GM21390 (cell line): ENCODE measurements around the gene TP53BP1.

Source experiments
- ATAC-seq: cut with Tn5 transposase; IDR thresholded peaks from one replicate; pipeline ENCODE4 v1.9.1; 2021; ENCODE audit not compliant: unreplicated experiment

The TP53BP1 gene

DNA sequence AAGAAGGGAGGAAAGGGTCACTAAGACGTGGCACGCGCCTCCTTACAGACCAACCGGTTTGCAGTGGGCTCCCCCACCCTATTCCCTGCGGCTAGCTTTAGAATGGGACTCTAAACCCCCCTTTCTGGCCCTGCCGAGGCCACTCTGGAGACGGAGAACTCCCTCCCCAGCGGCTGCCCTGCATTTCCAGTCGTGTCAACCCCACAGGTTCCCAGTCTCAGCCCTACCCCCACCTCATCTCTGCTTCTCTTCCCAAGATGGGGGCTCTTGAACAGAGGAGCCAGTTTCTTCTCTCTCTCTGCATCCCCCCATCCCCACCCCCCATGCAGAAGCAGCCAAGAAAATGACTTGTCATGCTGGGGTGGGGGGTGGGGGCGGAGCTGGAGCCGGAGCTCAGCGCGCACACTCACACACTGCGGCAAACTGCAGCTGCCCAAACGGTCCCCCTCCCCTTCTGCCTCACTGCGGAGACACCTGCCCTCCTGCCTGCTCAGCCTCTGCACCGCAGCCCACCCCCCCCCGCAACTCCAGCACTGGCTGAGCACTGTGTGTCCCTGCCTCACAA, 25.3 kb upstream of the TP53BP1 start:
- ATAC-seq, result no peak

DNA sequence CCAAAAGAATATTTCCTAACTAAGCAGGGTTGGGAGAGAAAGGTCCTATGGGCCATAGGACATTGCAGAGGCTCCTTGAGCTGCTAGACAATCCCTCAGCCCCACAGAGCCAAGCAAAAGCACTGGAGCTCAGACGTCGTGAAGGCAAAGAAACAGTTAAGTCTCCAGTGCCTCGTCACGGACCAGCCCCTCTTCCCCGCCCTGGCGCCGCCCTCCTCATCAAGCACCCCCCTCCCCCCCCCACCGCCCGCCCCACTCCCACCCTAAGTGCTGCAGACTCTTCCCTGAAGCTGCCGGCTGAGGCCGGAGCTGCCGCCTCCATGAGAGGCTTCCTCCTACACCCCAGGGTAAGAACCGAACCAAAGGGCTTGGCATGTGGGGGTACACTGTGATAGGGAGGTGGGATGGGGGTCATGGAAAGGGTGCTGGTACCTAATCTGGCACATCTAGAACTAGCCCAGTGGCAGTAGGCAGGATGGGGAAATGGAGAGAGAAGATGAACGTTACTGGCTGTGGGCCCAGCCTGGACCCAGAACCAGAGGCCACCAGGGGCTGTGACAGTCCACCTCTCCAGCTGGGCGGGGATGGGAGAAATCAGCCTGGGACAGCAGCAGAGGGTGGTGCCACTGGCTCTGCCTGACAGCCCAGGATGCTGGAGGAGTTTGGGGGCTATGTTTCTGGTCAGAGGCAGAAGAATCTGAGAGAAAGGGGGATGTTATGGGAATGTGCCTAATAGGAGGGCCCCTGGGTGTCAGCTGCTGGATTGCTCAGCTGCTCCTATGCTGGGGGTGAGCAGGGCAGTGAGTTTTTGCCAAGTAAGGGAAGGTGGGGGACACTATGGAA, 24.6 kb upstream of the TP53BP1 start, which contains the start of gene MAP1A:
TSS of gene MAP1A (plus strand) at position 255 of the 843 bp plus-strand sequence. CDS start 3,866 bp downstream, outside the sequence.
- ATAC-seq, result no peak

DNA sequence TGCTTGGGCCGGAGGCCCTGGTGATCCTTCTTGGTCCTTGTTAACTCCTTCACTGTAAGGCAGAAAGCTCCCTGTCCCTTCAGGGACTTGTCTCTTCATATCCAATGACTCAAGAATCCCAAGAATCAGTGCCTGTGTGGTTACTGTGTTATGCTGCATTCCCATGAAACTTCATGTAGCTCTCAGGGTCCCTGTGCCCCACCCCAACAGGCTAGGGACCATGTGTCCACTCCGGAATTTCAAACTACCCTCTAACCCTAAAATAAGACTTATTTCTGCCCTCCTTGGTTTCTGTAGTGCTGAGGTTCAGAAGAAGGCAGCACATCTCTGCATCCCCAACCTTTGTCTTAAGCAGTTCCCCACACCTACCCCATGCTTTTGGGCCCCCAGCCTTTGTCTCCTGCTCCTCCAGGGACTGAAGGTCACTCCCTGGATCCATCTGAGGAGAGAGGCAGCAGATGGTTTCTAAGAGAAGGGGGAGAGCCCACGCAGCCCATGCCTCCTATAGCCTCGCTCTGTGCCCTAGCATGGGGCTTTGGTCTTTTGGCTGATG, 23.9 kb upstream of the TP53BP1 start:
- no peak for ATAC-seq

DNA sequence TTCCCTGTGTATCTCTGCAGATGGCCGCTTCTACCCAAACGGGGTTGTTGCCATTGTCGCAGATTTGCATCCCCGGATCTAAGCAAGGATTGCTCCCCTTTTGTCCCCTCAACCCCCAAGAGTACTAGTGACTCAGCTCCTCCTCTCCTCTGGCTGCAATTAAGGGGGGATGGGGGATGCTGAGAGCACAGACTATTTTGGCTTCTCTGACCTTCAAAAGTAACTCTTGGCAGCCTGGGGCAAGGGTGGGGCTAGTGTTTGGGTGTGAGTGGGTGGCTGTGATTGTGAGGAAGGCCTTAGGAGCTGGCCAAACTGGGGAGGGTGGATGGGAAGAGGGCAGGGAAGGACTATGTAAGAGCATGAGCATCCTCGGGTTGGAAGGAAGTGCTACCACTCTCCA, 23.2 kb upstream of the TP53BP1 start:
- ATAC-seq, result no peak

DNA sequence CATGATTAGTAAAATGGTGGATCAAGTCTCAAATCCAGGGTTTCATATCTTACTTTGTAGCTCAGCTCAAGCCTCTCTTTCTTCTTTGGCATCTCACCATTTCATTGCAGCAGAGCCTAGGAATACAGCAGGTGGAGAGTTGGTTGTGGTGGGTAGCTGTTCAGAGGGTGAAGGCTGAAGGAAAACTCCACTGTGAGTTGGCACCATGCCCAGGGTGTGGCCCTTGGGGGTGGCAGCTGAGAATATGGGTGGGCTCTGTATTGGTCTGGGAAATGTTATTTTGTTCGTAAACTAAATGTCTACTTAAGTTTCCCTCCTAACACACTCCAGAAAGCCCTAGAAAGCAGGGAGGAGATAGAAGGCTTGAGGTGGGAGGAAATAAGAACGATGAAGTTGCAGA, 22.8 kb upstream of the TP53BP1 start:
- ATAC-seq, result no peak

DNA sequence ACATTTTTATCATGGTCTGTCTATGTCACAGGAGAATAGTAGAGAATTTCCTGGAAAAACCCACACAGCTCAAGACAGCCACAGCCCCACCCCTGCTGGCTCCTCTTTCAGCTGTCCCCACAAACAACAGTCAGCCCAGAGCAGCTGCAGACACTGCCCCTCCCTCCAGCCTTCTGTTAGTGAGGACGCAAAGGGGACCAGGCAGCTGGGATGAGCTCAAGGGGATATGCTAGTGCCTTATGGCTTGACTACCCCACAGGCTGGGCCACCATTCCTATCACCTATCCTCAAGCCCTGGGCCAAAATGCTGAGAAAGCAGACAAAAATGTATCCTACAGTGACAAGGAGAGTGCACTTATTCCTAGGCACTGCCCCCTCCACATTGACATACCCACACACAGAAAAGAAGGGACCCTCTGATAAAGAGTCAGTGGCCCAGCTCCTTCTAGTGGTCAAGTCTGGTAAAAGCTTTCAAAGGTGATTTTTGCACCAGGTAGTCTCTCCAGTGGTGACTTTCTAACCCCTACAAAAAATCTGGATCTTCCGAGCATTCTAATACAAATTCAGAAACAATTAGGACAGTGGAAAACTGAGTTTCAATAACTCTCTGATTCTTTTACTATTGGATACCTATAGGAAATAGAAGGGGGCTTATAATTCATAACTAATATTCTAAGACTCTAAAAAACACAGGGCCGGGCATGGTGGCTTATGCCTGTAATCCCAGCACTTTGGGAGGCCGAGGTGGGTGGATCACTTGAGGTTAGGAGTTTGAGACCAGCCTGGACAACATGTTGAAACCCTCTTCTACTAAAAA, 21.5 kb upstream of the TP53BP1 start:
- ATAC-seq, result no peak

DNA sequence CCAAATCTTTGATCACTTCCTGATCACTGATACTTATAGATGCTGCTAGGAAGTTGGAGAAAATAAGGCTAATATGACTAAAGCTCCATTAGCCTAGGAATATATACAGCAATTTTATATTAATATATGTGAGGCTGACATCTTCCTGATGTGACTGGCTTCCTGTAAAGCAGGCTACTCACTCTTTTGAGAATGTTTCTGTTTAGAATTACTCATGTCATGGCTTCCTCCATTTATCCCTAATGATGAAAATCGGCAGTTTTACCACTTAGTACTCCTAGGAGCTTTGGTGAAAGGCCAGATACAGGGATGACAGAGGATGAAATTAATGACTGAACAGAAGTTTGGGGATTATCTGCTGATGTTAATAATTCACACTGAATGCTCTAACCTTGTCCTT, 20.6 kb upstream of the TP53BP1 start:
- ATAC-seq, result no peak

DNA sequence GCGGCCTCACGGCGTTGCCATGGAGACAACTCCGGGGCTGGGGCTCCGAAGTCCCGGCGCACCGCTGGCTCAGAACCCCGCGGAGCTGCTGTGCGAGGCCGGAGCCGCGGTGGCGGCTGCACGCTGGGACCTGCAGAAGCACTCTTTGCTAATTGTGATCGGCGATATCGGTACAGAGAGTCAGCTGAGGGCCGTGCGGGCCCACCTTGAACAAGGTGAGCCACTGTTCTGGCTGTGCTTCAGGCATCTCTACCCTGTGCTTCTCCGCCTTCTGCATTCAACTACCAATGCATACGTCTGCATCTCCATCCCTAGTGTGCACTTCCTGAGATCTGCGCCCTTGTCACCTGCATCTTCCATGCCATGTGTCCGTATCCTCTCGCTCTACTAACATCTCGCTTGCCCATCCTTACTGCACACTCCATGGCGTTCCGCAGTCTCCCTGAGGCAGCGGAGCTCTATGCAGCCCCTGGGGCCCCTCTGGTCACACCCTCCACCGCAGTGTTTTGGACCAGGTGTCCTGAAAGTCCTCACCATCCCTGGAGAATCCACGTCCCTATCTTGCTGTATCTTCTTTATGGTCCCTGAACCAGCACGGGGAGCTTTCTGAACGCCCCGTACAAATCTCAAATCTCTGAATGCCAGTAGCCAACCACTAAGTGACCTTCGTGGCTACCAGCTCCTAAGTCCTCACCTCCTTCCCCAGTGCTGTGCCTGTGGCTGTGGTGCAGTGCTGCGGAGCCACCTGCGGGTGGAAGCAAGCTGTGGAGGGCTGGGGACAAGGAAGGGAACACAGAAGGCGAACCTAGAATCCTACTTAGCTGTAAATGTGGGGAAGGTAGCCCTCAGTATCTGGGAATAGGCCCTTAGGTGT, 18.3 kb upstream of the TP53BP1 start:
- ATAC-seq, result no peak

DNA sequence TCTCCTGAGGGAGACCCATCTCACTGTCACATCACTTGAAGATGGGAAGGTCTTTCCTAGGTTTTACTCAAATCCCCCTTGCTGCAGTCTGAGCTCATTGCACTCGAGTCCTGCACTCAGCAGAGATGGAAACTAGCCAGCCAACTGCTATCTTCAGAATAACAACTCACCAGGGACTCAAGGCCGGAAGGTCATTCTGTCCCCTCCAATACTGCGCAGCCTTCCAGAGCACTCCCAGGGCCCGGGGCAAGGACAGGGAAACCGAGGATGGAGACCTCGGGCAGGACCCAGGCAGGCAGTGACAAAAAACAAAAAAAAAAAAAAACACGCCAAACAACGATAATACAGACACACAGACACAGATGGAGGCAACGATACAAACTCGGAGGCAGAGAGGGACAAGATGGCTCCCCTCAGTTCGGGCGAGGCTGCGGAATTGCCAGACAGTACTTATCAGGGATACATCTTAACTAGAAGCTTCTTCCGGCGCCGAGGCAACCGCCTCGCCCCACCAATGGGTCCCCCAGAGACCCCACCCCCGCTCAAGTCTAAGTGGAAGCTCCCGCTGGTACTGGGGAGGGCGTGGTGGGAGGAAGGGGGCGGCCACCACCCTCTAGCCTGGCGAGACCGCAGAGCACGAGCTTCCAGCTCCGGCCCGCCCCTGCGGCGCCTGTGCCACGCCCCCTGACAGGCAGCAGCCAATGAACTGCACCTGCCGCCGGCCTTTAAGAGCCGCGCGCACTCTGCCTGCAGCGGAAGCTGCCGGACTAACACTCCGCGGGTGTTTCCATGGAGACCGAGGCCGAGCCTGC, 17.4 kb upstream of the TP53BP1 start:
- ATAC-seq, result peak; percentile 96

DNA sequence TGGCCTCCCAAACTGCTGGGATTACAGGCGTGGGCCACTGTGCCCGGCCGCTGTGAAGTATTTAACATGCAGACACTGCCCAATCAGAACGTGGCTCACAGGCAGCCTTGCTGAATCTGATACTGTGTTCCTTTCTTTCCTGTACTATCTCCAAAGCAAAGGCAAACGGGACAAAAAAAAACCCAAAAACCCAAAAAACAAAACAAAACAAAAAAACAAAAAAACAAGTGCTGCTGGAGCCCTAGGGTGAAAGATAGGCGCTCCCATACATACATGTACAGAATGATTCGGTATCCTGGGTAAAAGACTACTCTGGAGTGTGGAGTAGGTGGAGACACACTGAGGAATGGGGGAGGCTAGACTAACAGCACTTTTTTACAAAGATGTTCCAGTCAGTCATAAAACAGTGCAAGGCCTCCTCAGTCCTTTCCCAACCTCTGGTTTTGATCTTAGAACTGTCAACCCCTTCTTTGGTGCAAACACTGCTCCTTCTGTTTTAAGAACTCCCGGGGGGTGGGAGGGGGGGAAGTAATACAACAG, 16.8 kb upstream of the TP53BP1 start:
- no peak for ATAC-seq

DNA sequence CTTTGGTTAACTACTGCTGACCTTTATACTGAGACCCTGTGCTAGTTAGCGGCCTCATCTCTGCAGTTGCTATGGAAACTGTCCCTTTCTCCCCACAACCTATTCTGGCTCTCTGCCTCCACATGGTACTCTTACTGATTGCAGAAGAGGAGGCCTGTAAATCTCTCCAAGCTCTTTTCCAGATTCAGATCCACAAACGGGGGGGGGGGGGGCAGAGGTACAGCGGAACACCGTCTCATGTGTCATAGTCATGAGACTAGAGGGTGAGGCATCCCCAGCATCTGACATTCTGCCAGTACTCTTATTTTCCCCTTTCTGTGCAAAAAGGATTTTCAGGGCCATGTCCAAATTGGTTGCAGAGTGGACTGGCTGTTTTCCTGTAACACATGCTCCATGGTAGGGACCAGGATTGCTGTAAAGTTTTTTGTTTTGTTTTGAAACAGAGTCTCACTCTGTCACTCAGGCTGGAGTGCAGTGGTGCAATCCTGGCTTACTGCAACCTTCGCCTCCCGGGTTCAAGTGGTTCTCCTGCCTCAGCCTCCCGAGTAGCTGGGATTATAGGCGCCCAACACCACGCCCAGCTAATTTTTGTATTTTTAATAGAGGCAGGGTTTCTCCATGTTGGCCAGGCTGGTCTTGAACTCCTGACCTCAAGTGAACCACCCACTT, 16.2 kb upstream of the TP53BP1 start:
- ATAC-seq, result no peak

DNA sequence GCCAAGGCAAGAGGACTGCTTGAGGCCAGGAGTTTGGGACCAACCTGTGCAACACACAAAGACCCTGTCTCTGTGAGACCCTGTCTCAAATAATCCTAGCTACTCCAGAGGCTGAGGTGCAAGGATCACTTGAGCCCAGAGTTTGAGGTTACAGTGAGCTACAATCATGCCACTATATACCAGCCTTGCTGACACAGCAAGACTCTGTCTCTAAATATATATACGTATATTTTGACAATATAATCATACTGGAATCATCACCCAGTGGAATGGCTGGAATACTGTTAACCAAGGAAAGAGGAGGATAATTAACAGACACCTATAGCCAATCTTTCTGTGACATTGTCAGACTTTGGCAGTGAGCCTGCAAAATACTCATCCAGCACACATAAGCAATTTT, 15.5 kb upstream of the TP53BP1 start:
- ATAC-seq, result no peak

DNA sequence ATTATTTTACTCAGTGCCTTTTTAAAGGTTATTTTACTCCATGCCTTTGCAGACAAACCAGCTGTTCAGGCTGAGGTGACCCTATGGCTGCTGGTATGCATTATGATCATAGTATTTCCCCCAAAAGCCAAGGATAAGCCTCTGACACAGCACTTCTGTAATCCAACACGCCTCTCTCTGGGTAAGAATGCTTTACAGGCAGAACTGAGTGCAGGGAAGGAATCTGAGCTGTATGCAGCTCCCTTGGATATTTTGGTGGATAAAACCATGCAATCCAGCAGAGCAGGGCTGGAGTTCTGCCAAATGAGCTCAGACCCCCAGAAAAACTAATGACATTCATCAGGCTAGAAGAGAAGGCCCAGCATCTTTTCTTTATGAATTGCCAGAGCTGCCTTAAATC, 12.8 kb upstream of the TP53BP1 start:
- no peak for ATAC-seq

DNA sequence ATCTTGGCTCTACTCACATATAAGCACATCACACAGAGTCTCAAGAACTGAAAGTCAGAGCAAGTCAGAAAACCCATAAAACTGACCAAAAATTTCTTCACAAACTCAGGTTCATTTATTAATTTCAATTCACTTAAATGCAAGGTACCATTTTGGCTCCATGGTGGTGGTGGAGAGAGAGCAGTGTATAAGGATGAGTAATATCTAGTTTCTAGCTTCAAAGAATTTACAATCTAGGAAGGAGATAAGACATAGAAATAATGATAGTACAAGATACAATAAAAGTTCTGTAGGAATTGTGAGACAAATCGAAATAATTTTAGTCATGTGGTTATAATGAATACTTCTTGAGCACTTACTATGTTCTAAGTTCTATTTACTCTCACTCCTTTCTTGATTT, 6.7 kb upstream of the TP53BP1 start:
- ATAC-seq, result no peak

DNA sequence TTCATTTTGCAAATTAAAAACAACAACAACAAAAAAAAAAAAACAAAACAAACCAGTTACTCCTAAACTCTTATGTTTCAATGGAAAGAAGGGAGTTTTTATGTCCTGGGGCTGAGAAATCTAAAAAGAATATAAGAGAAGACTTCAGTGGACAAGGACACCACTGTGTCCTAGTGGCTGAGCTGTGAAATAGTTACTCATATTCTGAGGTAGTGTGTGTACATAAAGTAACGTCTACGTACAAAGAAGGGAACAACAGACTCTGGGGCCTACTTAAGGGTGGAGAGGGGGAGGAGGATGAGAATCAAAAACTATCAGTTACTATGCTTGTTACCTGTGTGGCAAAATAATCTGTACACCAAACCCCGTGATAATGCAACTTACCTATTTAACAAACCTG, 6.0 kb upstream of the TP53BP1 start:
- no peak for ATAC-seq

DNA sequence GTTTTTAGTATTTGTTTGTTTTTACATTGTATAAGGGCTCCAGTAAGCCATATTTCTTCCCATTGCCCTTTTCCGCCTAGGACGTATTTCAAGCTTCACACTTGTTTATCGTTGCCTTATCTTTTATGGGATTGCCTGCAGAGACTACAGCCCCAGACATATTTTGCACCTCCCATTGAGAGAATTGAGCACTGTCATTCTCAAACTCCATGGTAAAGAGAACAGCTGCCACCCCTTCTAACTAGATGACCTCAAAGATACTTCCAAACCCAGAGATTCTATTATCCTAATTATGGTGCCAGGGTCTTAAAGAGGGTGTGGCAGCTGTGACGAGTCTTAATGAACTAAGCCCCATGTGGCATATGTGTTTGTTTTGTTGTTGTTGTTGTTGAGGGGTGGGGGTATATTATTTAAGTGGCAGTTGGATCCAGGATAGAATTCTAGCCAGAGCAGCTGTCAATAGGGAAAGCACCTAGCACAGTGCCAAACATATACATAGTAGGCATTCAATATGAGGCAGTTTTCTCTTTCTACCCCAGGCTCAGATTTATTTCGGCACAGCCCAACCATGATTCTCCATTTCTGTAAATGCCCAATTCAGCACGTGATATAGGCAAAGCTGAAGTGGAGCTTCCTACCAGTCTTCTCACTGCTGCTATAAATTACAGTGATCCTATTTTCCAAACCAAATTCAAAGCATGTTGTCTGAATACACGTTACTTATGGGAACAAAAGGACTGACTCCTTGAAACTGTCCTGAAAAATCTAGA, 932 bp upstream of the TP53BP1 start:
- no peak for ATAC-seq

DNA sequence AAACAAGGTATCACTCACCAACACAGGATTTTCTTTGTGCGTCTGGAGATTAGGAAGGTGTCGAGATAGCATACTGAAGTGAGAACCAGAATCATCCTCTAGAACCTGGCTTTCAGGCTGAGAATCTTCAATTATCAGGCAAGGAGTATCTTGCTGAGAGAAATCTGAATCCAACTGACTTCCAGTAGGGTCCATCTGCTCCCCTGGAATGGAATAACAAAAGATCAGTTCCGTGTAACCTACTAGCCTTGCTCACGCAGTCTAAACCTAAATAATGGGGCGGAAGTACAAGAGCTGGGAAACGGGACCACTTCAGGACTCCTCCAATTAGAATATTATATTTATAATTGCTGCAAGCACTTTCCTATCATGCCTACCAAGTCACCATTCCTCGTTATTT, 690 bp downstream of the TP53BP1 start:
- ATAC-seq, result no peak

DNA sequence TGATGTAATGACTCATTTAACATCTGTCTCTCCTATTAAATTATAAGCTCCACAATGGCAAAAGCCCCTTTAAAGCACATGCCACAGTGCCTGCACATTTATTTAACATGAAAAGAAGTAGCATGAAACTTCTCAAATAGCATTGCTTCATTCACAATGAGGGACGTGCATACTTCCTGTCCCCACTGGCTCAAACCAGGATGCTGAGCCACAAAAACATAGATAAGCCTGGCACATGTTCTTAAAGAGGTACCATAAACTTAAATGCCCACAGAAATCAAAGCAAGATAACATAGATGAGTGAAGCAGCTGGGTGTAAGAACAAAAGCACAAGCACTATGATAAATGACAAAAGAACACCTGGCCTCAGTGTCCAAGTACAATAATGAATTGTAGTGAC, 3.8 kb downstream of the TP53BP1 start:
- no peak for ATAC-seq
